AG04449 (cell line): ENCODE results near the gene POP7.
"Not testable (repeated sequence)": the region's sequence is repeated elsewhere in the genome, so short reads cannot be mapped to it uniquely, and the experiment has no call there.

Experiments used
- CTCF ChIA-PET: fragments of 350-600 bp; formaldehyde crosslinking; extraction: SDS; loops from one replicate; lab custom pipeline; 2021; ENCODE audit warnings: antibody characterized with exemption; lab: Yijun Ruan, JAX
- POLR2A ChIA-PET: fragments of 400-600, 350-600 bp; formaldehyde crosslinking; extraction: SDS; loops from one replicate; lab custom pipeline; 2020; ENCODE audit warnings: antibody characterized with exemption, inconsistent platforms; lab: Yijun Ruan, JAX
- DNase-seq: peaks from one replicate; pipeline ENCODE4 v3.0.0-alpha.2; 2010; ENCODE audit warnings: low read depth, low spot score
- H3K4me3 ChIP-seq: 2 replicates; pipeline ENCODE4 v1.5.1; 2011; ENCODE audit warnings: low read depth, mild to moderate bottlenecking, control low read depth, low read length
- TF ChIP-seq, protein P1 (sequence below): IDR thresholded peaks from one replicate; pipeline ENCODE4 v1.5.1; 2011; ENCODE audit warnings: mild to moderate bottlenecking, moderate library complexity, low read length, control low read depth, inconsistent platforms; ENCODE audit not compliant: insufficient read depth; ENCODE audit errors: missing control alignments

POP7 gene

GRCh38 chr7:100720671-100721504 lies 15.0 kb downstream of the POP7 start:
- ChIA-PET CTCF (interaction anchor here (0.8 to 6.9 kb wide), 13 partner anchors 9 to 338 kb away, joined by 3 to 116 read pairs (median 5); partner anchors contain the start of genes POP7 and SLC12A9), POLR2A (interaction anchor here (0.7 to 0.8 kb wide), 2 partner anchors 9 to 15 kb away, joined by 3 read pairs; partner anchors contain the start of gene POP7)
- no peak for DNase-seq
- peak overlapping the region; percentile 23 for H3K4me3 ChIP-seq
- TF ChIP-seq, protein P1, sequence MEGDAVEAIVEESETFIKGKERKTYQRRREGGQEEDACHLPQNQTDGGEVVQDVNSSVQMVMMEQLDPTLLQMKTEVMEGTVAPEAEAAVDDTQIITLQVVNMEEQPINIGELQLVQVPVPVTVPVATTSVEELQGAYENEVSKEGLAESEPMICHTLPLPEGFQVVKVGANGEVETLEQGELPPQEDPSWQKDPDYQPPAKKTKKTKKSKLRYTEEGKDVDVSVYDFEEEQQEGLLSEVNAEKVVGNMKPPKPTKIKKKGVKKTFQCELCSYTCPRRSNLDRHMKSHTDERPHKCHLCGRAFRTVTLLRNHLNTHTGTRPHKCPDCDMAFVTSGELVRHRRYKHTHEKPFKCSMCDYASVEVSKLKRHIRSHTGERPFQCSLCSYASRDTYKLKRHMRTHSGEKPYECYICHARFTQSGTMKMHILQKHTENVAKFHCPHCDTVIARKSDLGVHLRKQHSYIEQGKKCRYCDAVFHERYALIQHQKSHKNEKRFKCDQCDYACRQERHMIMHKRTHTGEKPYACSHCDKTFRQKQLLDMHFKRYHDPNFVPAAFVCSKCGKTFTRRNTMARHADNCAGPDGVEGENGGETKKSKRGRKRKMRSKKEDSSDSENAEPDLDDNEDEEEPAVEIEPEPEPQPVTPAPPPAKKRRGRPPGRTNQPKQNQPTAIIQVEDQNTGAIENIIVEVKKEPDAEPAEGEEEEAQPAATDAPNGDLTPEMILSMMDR: no peak

GRCh38 chr7:100721505-100721812 lies 15.5 kb downstream of the POP7 start:
- POLR2A ChIA-PET: interaction anchor here (0.8 kb wide), 1 partner anchor 16 kb away, joined by 3 read pairs; the partner anchor contains the start of gene POP7

GRCh38 chr7:100722480-100723212 lies 16.7 kb downstream of the POP7 start:
- ChIA-PET CTCF (interaction anchor here (1.3 to 6.9 kb wide), 3 partner anchors 17 to 129 kb away, joined by 3 to 116 read pairs (median 5); partner anchors contain the start of genes POP7 and SLC12A9), POLR2A (no interaction called here)
- TF ChIP-seq, protein P1: no peak
- DNase-seq: no peak
- no peak overlapping the region for H3K4me3 ChIP-seq

More at GRCh38 chr7:100721505-100721812, 15.5 kb downstream of the POP7 start:
- no peak for DNase-seq
- TF ChIP-seq, protein P1: no peak
- no peak overlapping the region for H3K4me3 ChIP-seq
- CTCF ChIA-PET: interaction anchor here (1.3 to 6.9 kb wide), 4 partner anchors 16 to 130 kb away, joined by 3 to 116 read pairs (median 4); partner anchors contain the start of gene SLC12A9

GRCh38 chr7:100723732-100724275 lies 17.9 kb downstream of the POP7 start:
- ChIA-PET POLR2A (no interaction called here), CTCF (interaction anchor here (6.9 kb wide), 1 partner anchor 128 kb away, joined by 116 read pairs; the partner anchor contains the start of gene SLC12A9)
- H3K4me3 ChIP-seq: no peak overlapping the region
- no peak for DNase-seq
- TF ChIP-seq, protein P1: no peak

- CTCF ChIA-PET: interaction anchor here (2.4 to 6.9 kb wide), 3 partner anchors 9 to 128 kb away, joined by 15 to 116 read pairs (median 20); partner anchors contain the start of genes POP7 and SLC12A9
These were observed 18.4 kb downstream of the POP7 start for GRCh38 chr7:100724364-100724763.

More at GRCh38 chr7:100724364-100724763, 18.4 kb downstream of the POP7 start:
- POLR2A ChIA-PET, DNase-seq, H3K4me3 ChIP-seq: not testable (repeated sequence)
